ENCODE results near the gene PHF10.

PHF10 gene

DNA sequence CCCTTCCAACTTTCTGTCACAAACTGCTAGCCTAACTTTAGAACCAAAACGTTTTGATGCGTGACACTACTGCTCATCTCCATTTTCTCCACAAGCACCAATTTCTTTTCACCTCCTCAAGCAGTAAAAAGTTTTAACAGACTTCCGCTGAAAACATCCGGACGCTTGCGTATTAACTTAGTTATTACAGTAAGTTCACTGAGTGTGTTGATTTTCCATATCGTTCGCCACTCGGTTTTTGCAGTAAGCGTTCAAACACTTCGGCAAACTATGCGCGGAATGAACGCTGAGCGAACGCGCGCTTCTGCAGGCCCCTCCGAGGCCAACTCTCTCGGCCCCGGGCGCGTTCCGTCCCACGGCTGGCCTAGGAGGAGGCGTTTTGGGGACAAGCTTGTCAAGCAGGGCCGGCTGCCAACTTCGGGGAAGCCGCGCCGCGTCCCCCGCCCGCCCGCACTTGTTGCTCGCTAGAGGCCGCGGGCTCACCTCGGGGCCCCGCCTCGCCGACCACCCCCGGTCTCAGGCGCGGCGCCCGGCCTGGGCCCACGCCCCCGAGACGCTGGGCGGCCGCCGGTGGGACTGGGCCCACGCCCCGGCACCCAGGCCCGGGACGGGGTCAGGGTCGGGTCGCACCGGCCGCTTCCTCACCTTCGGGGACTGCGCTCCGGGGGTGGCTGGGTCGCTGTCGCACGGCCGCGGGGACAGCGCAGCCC, 945 bp downstream of the PHF10 start:
- peak overlapping the region; percentile 73 for H3K4me3 ChIP-seq (ENCODE audit: low read depth, low read length)
- peak; percentile 86 for DNase-seq (ENCODE audit: low read depth)
- TF ChIP-seq, protein P1, sequence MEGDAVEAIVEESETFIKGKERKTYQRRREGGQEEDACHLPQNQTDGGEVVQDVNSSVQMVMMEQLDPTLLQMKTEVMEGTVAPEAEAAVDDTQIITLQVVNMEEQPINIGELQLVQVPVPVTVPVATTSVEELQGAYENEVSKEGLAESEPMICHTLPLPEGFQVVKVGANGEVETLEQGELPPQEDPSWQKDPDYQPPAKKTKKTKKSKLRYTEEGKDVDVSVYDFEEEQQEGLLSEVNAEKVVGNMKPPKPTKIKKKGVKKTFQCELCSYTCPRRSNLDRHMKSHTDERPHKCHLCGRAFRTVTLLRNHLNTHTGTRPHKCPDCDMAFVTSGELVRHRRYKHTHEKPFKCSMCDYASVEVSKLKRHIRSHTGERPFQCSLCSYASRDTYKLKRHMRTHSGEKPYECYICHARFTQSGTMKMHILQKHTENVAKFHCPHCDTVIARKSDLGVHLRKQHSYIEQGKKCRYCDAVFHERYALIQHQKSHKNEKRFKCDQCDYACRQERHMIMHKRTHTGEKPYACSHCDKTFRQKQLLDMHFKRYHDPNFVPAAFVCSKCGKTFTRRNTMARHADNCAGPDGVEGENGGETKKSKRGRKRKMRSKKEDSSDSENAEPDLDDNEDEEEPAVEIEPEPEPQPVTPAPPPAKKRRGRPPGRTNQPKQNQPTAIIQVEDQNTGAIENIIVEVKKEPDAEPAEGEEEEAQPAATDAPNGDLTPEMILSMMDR (conservative IDR thresholded peaks at IDR 0.05; ENCODE audit: low read depth, low read length): no peak

- TF ChIP-seq, protein P1 (conservative IDR thresholded peaks at IDR 0.05; ENCODE audit: low read depth, low read length): no peak
- H3K4me3 ChIP-seq (ENCODE audit: low read depth, low read length): peak overlapping the region; percentile 73
- peak; percentile 78 for DNase-seq (ENCODE audit: low read depth)
Observed at GRCh38 chr6:169722362-169723199, 1.7 kb downstream of the PHF10 start.

GRCh38 chr6:169720207-169720855, 4.0 kb downstream of the PHF10 start:
- TF ChIP-seq, protein P1 (conservative IDR thresholded peaks at IDR 0.05; ENCODE audit: low read depth, low read length): peak; percentile 31
- DNase-seq (ENCODE audit: low read depth): no peak
- H3K4me3 ChIP-seq (ENCODE audit: low read depth, low read length): no peak overlapping the region

- H3K4me3 ChIP-seq (ENCODE audit: low read depth, low read length): no peak overlapping the region
- TF ChIP-seq, protein P1 (conservative IDR thresholded peaks at IDR 0.05; ENCODE audit: low read depth, low read length): no peak
- DNase-seq (ENCODE audit: low read depth): no peak
Observed at GRCh38 chr6:169719117-169719516, 5.2 kb downstream of the PHF10 start.

- TF ChIP-seq, protein P1 (conservative IDR thresholded peaks at IDR 0.05; ENCODE audit: low read depth, low read length): no peak
- DNase-seq (ENCODE audit: low read depth): no peak
- H3K4me3 ChIP-seq (ENCODE audit: low read depth, low read length): no peak overlapping the region
Observed at GRCh38 chr6:169714595-169714994, 9.7 kb downstream of the PHF10 start.

DNA sequence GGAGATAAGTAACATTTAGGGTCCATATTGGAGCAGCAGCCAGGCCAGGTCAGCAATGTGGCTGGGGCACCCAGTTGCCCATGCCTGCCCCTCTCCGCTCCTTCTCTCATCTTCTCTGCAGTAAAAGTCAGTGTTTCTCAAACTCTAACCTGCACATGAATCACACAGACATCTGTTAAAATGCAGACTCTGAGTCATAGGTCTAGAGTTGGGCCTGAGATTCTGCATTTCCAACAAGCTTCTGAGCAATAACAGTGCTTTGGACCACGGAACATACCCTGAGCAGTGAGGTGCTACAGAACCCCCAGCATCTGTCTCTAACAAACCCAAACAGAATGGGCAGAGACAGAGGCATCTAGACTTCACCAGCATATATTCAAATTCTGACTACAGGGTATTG, 10.1 kb downstream of the PHF10 start:
- H3K4me3 ChIP-seq (ENCODE audit: low read depth, low read length): no peak overlapping the region
- TF ChIP-seq, protein P1 (conservative IDR thresholded peaks at IDR 0.05; ENCODE audit: low read depth, low read length): no peak
- DNase-seq (ENCODE audit: low read depth): no peak
